Astrocyte (in vitro differentiated cells and primary cell): ENCODE data around the gene SPON2. TPM values are rescaled to one million over a fixed set of nuclear protein-coding genes. Genes with fewer than 3 reads are reported as not detected.
A peak's percentile ranks its signal among the peaks of the same experiment; 100 is the strongest.

ENCODE experiments used
- DNase-seq: peaks from one replicate; pipeline ENCODE4 v3.0.0-alpha.2; 2010; ENCODE audit warnings: low read depth
- FAIRE-seq: peaks from 2 replicates; lab custom pipeline; 2011; peaks lifted over from hg19 to GRCh38; lab: Jason Lieb, UNC
- H2AFZ ChIP-seq: 2 replicates; pipeline ENCODE4 v1.6.0; 2012; ENCODE audit warnings: low read depth, low read length, inconsistent platforms
- H3K27ac ChIP-seq: 2 replicates; pipeline ENCODE4 v1.5.1; 2011; ENCODE audit warnings: low read depth, low read length, inconsistent platforms
- H3K27me3 ChIP-seq: 2 replicates; pipeline ENCODE4 v1.6.0; 2011; ENCODE audit warnings: low read length, inconsistent platforms; ENCODE audit not compliant: insufficient read depth
- H3K36me3 ChIP-seq: 2 replicates; pipeline ENCODE4 v1.5.1; 2011; ENCODE audit warnings: low read length, inconsistent platforms; ENCODE audit not compliant: insufficient read depth
- H3K4me1 ChIP-seq: 2 replicates; pipeline ENCODE4 v1.5.1; 2011; ENCODE audit warnings: low read length, inconsistent platforms; ENCODE audit not compliant: insufficient read depth
- H3K4me2 ChIP-seq: 2 replicates; pipeline ENCODE4 v1.6.0; 2012; ENCODE audit warnings: low read length, inconsistent platforms
- H3K4me3 ChIP-seq: 2 replicates; pipeline ENCODE4 v1.5.1; 2011; ENCODE audit warnings: low read depth, mild to moderate bottlenecking, low read length, inconsistent platforms; ENCODE audit not compliant: insufficient read depth
- H3K79me2 ChIP-seq: 2 replicates; pipeline ENCODE4 v1.6.0; 2012; ENCODE audit warnings: mild to moderate bottlenecking, low read length, inconsistent platforms; ENCODE audit not compliant: insufficient read depth
- H3K9ac ChIP-seq: 2 replicates; pipeline ENCODE4 v1.6.0; 2012; ENCODE audit warnings: mild to moderate bottlenecking, low read length, inconsistent platforms
- H3K9me3 ChIP-seq: 2 replicates; pipeline ENCODE4 v1.5.1; 2012; ENCODE audit warnings: low read depth, mild to moderate bottlenecking, low read length, inconsistent platforms; ENCODE audit not compliant: insufficient read depth
- H4K20me1 ChIP-seq: 2 replicates; pipeline ENCODE4 v1.6.0; 2012; ENCODE audit warnings: low read length, inconsistent platforms; ENCODE audit not compliant: insufficient read depth
- H3K27ac Mint-ChIP-seq: one replicate; pipeline ENCODE4 v1.8.0; 2021; ENCODE audit warnings: mild to moderate bottlenecking, mixed read lengths; ENCODE audit not compliant: unreplicated experiment
- H3K27me3 Mint-ChIP-seq: one replicate; pipeline ENCODE4 v1.8.0; 2021; ENCODE audit warnings: low read depth, mixed read lengths; ENCODE audit not compliant: unreplicated experiment
- H3K36me3 Mint-ChIP-seq: one replicate; pipeline ENCODE4 v1.8.0; 2021; ENCODE audit warnings: low read depth, mixed read lengths; ENCODE audit not compliant: unreplicated experiment
- H3K4me1 Mint-ChIP-seq: one replicate; pipeline ENCODE4 v1.8.0; 2021; ENCODE audit warnings: low read depth, mixed read lengths; ENCODE audit not compliant: unreplicated experiment
- H3K4me3 Mint-ChIP-seq: one replicate; pipeline ENCODE4 v1.8.0; 2021; ENCODE audit warnings: mild to moderate bottlenecking, moderate library complexity, mixed read lengths; ENCODE audit not compliant: unreplicated experiment
- H3K9me3 Mint-ChIP-seq: one replicate; pipeline ENCODE4 v1.8.0; 2021; ENCODE audit warnings: mild to moderate bottlenecking, mixed read lengths; ENCODE audit not compliant: unreplicated experiment
- EZH2 ChIP-seq: IDR thresholded peaks from 2 replicates; pipeline ENCODE4 v1.6.1; 2012; ENCODE audit warnings: mild to moderate bottlenecking, low read length, inconsistent platforms; ENCODE audit not compliant: insufficient read depth
- total RNA-seq: library from RNA; stranded (reverse); gene quantifications from 2 replicates; pipeline ENCODE4 v1.2.1, GENCODE V29; 2021
- TF ChIP-seq, protein P1 (sequence below): IDR thresholded peaks from 2 replicates; pipeline ENCODE4 v1.5.1; 2011; ENCODE audit warnings: low read depth, mild to moderate bottlenecking, inconsistent platforms, low read length, moderate library complexity; ENCODE audit not compliant: insufficient read depth

The SPON2 gene
- total RNA-seq, 1 donor from 2014 or later: 47.8 TPM

DNA sequence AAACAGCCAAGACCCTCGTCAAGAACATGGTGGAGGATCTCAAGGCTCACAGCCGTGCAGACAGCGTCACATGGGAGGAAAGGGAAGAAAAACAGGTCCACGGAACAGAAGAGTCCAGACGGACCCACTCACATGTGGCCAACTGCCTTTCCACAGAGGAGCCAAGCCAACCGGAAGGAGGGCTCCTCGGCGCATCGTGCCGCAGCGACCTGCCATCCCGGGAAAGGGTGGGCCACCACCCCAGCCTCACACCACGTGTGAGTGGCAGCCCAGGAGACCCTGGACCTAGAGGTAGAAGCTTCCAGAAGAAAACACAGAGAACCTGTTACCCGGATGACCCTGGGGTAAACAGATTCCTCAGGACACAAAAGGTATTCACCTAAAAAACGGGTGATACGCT lies 48.2 kb upstream of the SPON2 start:
- Mint-ChIP-seq H3K4me3 (no peak overlapping the region), H3K27ac (no peak overlapping the region), H3K4me1 (no peaks in the 10 kb centered on the region), H3K9me3 (no peaks in the 10 kb centered on the region), H3K36me3 (peaks cover 9% of the 10 kb centered on the region), H3K27me3 (no peaks in the 10 kb centered on the region)
- no peak for DNase-seq
- Histone ChIP-seq H3K27me3 (no peaks in the 10 kb centered on the region), H3K4me3 (no peak overlapping the region), H3K4me2 (no peak overlapping the region), H3K79me2 (peaks cover 19% of the 10 kb centered on the region), H3K27ac (no peak overlapping the region), H4K20me1 (peaks cover 36% of the 10 kb centered on the region), H3K36me3 (peaks cover 22% of the 10 kb centered on the region), H3K9ac (no peak overlapping the region), H3K9me3 (no peaks in the 10 kb centered on the region), H2AFZ (no peak overlapping the region), H3K4me1 (no peaks in the 10 kb centered on the region)
- no peak for TF ChIP-seq EZH2
- TF ChIP-seq, protein P1, sequence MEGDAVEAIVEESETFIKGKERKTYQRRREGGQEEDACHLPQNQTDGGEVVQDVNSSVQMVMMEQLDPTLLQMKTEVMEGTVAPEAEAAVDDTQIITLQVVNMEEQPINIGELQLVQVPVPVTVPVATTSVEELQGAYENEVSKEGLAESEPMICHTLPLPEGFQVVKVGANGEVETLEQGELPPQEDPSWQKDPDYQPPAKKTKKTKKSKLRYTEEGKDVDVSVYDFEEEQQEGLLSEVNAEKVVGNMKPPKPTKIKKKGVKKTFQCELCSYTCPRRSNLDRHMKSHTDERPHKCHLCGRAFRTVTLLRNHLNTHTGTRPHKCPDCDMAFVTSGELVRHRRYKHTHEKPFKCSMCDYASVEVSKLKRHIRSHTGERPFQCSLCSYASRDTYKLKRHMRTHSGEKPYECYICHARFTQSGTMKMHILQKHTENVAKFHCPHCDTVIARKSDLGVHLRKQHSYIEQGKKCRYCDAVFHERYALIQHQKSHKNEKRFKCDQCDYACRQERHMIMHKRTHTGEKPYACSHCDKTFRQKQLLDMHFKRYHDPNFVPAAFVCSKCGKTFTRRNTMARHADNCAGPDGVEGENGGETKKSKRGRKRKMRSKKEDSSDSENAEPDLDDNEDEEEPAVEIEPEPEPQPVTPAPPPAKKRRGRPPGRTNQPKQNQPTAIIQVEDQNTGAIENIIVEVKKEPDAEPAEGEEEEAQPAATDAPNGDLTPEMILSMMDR: no peak
- FAIRE-seq: no peak

DNA sequence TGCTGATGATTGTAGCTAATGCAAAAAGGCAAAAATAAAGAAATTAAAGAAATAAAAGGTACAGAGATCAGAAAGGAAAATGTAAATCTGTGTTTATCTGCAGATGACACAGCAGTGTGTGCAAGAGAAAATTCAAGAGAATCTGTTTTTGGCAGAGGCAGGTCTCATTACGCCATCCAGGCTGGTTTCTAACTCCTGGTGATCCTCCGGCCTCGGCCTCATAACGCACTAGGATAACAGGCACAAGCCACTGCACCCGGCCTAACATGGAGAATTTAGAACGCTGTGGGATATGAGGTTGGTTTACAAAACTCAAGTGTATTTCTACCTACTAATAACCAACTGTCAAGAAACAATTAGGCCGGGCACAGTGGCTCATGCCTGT lies 47.2 kb upstream of the SPON2 start:
- Histone ChIP-seq H3K9me3 (no peaks in the 10 kb centered on the region), H3K4me1 (no peaks in the 10 kb centered on the region), H3K4me2 (no peak overlapping the region), H3K4me3 (no peak overlapping the region), H4K20me1 (peaks cover 32% of the 10 kb centered on the region), H3K79me2 (peaks cover 17% of the 10 kb centered on the region), H3K27me3 (no peaks in the 10 kb centered on the region), H3K36me3 (peaks cover 15% of the 10 kb centered on the region), H3K9ac (no peak overlapping the region), H2AFZ (no peak overlapping the region), H3K27ac (no peak overlapping the region)
- H3K27ac Mint-ChIP-seq: no peak overlapping the region
- no peaks in the 10 kb centered on the region for H3K4me1 Mint-ChIP-seq
- no peak for TF ChIP-seq EZH2
- TF ChIP-seq, protein P1: no peak
- peaks cover 7% of the 10 kb centered on the region for H3K36me3 Mint-ChIP-seq
- DNase-seq (no peak), FAIRE-seq (no peak)
- H3K4me3 Mint-ChIP-seq: no peak overlapping the region
- H3K9me3 Mint-ChIP-seq: no peaks in the 10 kb centered on the region
- H3K27me3 Mint-ChIP-seq: no peaks in the 10 kb centered on the region

DNA sequence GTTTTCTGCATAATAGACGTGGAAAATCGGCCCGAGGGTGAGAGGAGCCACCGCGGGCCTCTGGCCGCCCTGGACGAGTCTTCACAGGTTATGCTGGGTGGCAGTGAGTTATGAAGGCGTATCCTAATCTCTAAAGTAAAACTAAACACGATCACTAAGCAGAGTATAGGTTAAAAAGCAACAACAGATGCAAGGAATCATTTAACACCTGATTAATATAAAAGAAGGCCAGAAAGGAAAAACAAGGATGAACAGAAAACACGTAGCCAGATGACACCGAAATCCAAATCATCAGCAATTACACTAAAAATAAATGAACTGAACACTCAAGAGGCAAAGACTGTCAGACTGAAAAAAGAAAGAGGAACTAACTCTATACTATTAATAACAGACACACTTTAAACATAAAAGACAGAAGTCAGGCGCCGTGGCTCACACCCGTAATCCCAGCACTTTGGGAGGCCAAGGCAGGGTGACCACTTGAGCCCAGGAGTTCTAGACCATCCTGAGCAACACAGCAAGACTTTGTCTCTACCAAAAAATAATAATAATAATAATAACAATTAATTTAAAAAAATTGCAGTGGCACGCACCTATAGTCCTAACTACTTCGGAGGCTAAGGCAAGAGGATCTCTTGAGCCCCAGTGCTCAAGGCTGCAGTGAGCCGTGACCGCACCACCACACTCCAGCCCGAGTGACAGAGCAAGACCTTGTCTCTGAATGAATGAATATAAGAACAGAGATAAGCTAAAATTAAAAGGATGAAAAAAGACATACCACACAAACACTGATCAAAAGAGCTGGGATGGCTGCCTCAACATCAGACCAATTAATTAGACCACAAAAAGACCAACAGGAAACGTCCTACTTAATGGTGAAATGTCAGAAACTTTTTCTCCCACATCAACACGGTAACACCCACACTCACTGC lies 46.5 kb upstream of the SPON2 start:
- TF ChIP-seq, protein P1: no peak
- no peak for TF ChIP-seq EZH2
- no peaks in the 10 kb centered on the region for H3K9me3 ChIP-seq
- H3K36me3 Mint-ChIP-seq: peaks cover 4% of the 10 kb centered on the region
- H3K4me1 ChIP-seq: no peaks in the 10 kb centered on the region
- H3K27ac Mint-ChIP-seq: peak overlapping the region; percentile 72
- H3K27ac ChIP-seq: no peak overlapping the region
- H4K20me1 ChIP-seq: peaks cover 27% of the 10 kb centered on the region
- H3K4me2 ChIP-seq: no peak overlapping the region
- no peak overlapping the region for H3K4me3 Mint-ChIP-seq
- H3K4me3 ChIP-seq: no peak overlapping the region
- no peaks in the 10 kb centered on the region for H3K27me3 ChIP-seq
- FAIRE-seq (no peak), DNase-seq (no peak)
- H2AFZ ChIP-seq: no peak overlapping the region
- H3K27me3 Mint-ChIP-seq: no peaks in the 10 kb centered on the region
- H3K9ac ChIP-seq: no peak overlapping the region
- peaks cover 17% of the 10 kb centered on the region for H3K79me2 ChIP-seq
- no peaks in the 10 kb centered on the region for H3K4me1 Mint-ChIP-seq
- no peaks in the 10 kb centered on the region for H3K9me3 Mint-ChIP-seq
- H3K36me3 ChIP-seq: peaks cover 9% of the 10 kb centered on the region
